H1 (cell line): ENCODE data around the gene PROX2. TPM values are rescaled to one million over a fixed set of nuclear protein-coding genes. Genes with fewer than 3 reads are reported as not detected.

Experiments used
- CEBPB ChIP-seq: IDR thresholded peaks from 2 replicates; pipeline ENCODE4 v1.6.1; 2012; ENCODE audit warnings: low read depth, low read length
- ZNF274 ChIP-seq: IDR thresholded peaks from 2 replicates; pipeline ENCODE4 v1.7.0; 2012; ENCODE audit warnings: low read length, borderline replicate concordance; ENCODE audit errors: extremely low read depth
- polyA plus RNA-seq, 7 experiments: library from polyadenylated mRNA; depleted of rRNA in 3 of 7; stranded (reverse) in 5 of 7; unstranded in 2 of 7; fragments of >200 nt in 5 of 7; fragments of 200-250 nt in 2 of 7; gene quantifications; 1 replicate in 5 of 7; 2 replicates in 1 of 7; 4 replicates in 1 of 7; pipeline versions ENCODE4 v1.2.1 to v1.2.3, GENCODE V29; 2011 to 2013; ENCODE audit warnings: missing spikeins in 2 of 7, mixed read lengths in 2 of 7
- total RNA-seq: library from RNA; stranded (reverse); fragmentation: NEBNext Ultra II Directional; extraction: Animal tissue kit (Norgen Biotek cat#: 25700); gene quantifications from 2 replicates; pipeline ENCODE4 v1.2.1, GENCODE V29; 2021
- TF ChIP-seq, protein P1 (sequence below): IDR thresholded peaks from 2 replicates; pipeline ENCODE4 v1.6.1; 2011; ENCODE audit warnings: low read length, improper control_type of control experiment

The PROX2 gene
- total and polyA plus RNA-seq, 2 of the 8 experiments (the other 6 are each of a cell fraction or from before 2014, with no cell fraction given): 0.03 TPM; not detected in 1

DNA sequence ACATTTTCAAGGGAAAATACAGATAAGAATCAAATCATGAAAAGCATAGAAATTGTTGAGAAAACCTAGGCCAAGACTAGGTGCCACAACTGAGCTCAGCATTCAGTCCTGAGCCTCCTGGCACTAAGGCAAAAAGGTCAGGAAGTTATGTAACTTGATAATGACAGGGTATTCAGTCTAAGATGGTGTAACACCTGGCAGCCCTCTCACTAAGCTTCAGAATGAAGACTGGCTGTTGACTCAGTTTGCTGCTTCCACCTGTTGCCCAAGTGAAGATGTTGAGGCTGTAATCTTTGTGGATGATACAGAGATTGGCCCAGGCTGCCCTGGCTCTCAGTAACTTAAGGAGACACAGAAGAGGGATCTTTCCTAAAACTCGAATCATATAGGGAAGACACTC, 19.6 kb downstream of the PROX2 start (continued):
- TF ChIP-seq ZNF274: no peak
- TF ChIP-seq CEBPB: no peak
- TF ChIP-seq, protein P1, sequence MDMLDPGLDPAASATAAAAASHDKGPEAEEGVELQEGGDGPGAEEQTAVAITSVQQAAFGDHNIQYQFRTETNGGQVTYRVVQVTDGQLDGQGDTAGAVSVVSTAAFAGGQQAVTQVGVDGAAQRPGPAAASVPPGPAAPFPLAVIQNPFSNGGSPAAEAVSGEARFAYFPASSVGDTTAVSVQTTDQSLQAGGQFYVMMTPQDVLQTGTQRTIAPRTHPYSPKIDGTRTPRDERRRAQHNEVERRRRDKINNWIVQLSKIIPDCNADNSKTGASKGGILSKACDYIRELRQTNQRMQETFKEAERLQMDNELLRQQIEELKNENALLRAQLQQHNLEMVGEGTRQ: no peak
